AG09309 (cell line): ENCODE data around the gene EIPR1.
"Not testable (repeated sequence)": the region's sequence is repeated elsewhere in the genome, so short reads cannot be mapped to it uniquely, and the experiment has no call there.

Source experiments
- DNase-seq: peaks from one replicate; pipeline ENCODE4 v3.0.0-alpha.2; 2010; ENCODE audit warnings: low read depth
- H3K4me3 ChIP-seq: 2 replicates; pipeline ENCODE4 v1.5.1; 2011; ENCODE audit warnings: mild to moderate bottlenecking, low read depth, low read length, moderate library complexity; ENCODE audit not compliant: control insufficient read depth
- TF ChIP-seq, protein P1 (sequence below): IDR thresholded peaks from 2 replicates; pipeline ENCODE4 v1.5.1; 2011; ENCODE audit warnings: mild to moderate bottlenecking, low read depth, low read length, inconsistent platforms; ENCODE audit not compliant: insufficient read depth, control insufficient read depth; ENCODE audit errors: missing control alignments

Gene EIPR1

DNA sequence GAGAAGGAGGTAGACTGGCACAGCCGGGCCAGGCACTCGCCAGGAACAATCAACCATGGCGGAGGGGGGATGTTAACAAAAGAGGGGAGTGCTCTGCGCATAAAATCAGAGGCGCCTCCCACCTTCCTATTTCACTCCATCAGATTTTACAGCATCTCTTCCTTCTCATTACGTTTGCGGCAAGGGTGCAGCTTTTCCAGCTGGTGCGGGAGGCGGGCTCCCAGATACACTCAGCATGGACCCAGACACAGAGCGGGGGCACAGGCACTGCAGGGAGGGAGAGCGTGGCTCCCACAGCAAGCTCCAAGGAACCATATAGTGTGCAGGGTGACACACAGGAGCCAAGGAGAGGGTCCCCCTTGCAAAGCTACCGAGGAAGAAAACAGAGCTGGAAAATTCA is 176.3 kb downstream of the EIPR1 start:
- TF ChIP-seq, protein P1, sequence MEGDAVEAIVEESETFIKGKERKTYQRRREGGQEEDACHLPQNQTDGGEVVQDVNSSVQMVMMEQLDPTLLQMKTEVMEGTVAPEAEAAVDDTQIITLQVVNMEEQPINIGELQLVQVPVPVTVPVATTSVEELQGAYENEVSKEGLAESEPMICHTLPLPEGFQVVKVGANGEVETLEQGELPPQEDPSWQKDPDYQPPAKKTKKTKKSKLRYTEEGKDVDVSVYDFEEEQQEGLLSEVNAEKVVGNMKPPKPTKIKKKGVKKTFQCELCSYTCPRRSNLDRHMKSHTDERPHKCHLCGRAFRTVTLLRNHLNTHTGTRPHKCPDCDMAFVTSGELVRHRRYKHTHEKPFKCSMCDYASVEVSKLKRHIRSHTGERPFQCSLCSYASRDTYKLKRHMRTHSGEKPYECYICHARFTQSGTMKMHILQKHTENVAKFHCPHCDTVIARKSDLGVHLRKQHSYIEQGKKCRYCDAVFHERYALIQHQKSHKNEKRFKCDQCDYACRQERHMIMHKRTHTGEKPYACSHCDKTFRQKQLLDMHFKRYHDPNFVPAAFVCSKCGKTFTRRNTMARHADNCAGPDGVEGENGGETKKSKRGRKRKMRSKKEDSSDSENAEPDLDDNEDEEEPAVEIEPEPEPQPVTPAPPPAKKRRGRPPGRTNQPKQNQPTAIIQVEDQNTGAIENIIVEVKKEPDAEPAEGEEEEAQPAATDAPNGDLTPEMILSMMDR: no peak
- no peak overlapping the region for H3K4me3 ChIP-seq
- no peak for DNase-seq

- DNase-seq: no peak
- TF ChIP-seq, protein P1: no peak
- H3K4me3 ChIP-seq: no peak overlapping the region
Measured at GRCh38 chr2:3200420-3200939, 177.1 kb downstream of the EIPR1 start.

DNA sequence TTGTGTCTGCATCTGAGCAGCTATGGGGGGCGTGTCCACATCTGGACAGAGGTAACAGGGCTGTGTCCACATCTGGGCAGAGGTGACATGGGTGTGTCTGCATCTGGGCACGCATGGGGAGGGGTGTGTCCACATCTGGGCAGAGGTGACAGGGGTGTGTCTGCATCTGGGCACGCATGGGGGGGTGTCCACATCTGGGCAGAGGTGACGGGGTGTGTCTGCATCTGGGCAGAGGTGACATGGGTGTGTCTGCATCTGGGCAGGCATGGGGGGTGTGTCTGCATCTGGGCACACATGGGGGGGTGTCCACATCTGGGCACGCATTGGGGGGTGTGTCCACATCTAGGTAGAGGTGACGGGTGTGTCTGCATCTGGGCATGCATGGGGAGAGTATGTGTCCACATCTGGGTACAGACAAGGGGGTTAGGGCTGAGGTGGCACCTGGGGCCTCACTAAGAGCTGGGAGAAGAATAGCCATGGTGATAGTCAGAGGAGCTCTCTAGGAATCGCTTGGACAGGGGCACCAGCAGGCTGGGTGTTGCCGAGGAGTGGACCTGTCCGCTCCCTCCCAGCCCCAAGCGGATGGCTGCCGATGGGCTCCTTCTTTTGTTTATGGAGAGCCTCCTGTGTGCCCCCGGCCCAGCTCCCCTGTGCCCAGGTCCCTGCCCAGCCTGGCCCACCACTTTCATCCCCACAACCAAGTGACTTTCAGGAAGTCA is 177.8 kb downstream of the EIPR1 start:
- DNase-seq: no peak
- TF ChIP-seq, protein P1: no peak
- H3K4me3 ChIP-seq: no peak overlapping the region

- not testable (repeated sequence) for DNase-seq, H3K4me3 ChIP-seq
Measured at GRCh38 chr2:3198671-3199192, 178.9 kb downstream of the EIPR1 start.

DNA sequence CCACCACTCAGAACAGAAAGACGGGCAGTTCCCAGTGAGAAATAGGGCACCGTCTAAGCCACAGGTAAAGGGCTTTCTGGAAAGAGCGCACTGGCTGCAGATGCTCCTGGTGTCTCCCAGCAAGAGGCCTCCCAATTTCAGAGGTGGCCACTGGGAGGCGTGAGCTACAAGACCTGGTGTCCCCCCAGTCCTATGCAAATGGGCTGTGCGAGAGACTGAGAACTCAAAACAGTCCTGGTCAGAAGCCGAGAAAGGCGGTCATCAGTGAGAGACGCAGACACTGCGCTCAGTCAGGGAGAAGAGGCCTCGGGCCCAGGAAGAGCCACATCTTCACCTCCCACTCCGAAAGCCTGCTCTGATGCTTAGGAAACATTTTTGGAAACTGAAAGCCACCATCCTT is 179.5 kb downstream of the EIPR1 start:
- no peak overlapping the region for H3K4me3 ChIP-seq
- TF ChIP-seq, protein P1: no peak
- DNase-seq: no peak

- no peak for DNase-seq
- TF ChIP-seq, protein P1: no peak
- H3K4me3 ChIP-seq: no peak overlapping the region
Measured at GRCh38 chr2:3197308-3197707, 180.3 kb downstream of the EIPR1 start.

DNA sequence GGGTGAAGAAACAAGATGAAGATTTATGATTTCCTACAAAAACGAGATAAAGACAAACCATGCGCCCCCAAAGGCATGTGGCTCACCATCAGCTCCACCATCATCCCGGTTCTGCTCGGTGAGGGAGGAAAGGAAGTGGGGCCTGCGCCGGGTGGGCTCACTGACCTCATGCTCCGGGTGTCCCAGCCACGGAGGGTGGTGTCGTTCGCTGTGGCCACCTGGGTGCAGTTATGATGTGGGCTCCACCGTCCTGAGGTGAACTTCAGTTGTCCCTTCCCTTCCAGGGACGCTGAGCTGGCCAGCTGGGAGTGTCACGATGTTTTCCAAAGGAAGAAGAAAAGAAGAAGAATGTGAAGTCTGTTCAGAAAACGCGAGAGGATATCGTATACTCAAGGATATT is 180.9 kb downstream of the EIPR1 start:
- TF ChIP-seq, protein P1: no peak
- no peak overlapping the region for H3K4me3 ChIP-seq

More for the DNA sequence above, 180.9 kb downstream of the EIPR1 start:
- DNase-seq: no peak
